Activated T-cell treated with anti-CD3 and anti-CD28 coated beads, Interleukin-2, amount 50 U/mL, for 72 hours (primary cell): ENCODE measurements around the gene GOLGA6L10. TPM values are rescaled to one million over a fixed set of nuclear protein-coding genes. Genes with fewer than 3 reads are reported as not detected.
A peak's percentile ranks its signal among the peaks of the same experiment; 100 is the strongest.
"Not testable (repeated sequence)": the region's sequence is repeated elsewhere in the genome, so short reads cannot be mapped to it uniquely, and the experiment has no call there.

ENCODE experiments used
- ATAC-seq, 2 donors: fragments of 150-1000 bp; cut with Tn5 transposase; replicated peaks in 1 of 2; 2 replicates each; pipeline ENCODE4 v1.10.0; 2021; ENCODE audit warnings: moderate library complexity in 2 of 2, mild to moderate bottlenecking in 1 of 2
- DNase-seq, 2 donors: peaks; one replicate each; pipeline ENCODE4 v3.0.0; 2021 to 2022; ENCODE audit warnings: mixed read lengths in 1 of 2
- H3K27ac Mint-ChIP-seq: one replicate; pipeline ENCODE4 v1.8.0; 2022; ENCODE audit warnings: mild to moderate bottlenecking, moderate library complexity, mixed read lengths
- H3K27me3 Mint-ChIP-seq: one replicate; pipeline ENCODE4 v1.8.0; 2022; ENCODE audit warnings: low read depth, mixed read lengths
- H3K36me3 Mint-ChIP-seq, 2 donors: one replicate each; pipeline ENCODE4 v1.8.0; 2022; ENCODE audit warnings: mixed read lengths in 2 of 2, mild to moderate bottlenecking in 1 of 2; ENCODE audit not compliant: insufficient read depth in 2 of 2
- H3K4me1 Mint-ChIP-seq: one replicate; pipeline ENCODE4 v1.8.0; 2022; ENCODE audit warnings: low read depth, mixed read lengths
- H3K4me3 Mint-ChIP-seq, 2 donors: one replicate each; pipeline ENCODE4 v1.8.0; 2022; ENCODE audit warnings: mild to moderate bottlenecking in 2 of 2, mixed read lengths in 2 of 2, moderate library complexity in 2 of 2
- H3K9me3 Mint-ChIP-seq, 2 donors: one replicate each; pipeline ENCODE4 v1.8.0; 2022; ENCODE audit warnings: mixed read lengths in 2 of 2
- total RNA-seq, 2 donors: library from RNA; stranded (reverse); gene quantifications; one replicate each; pipeline ENCODE4 v1.2.3, GENCODE V29; 2022

GOLGA6L10 gene
- total RNA-seq, 2 donors from 2014 or later = 2.5 to 2.6 TPM

- not testable (repeated sequence) for H3K4me3 Mint-ChIP-seq, ATAC-seq, H3K27me3 Mint-ChIP-seq, H3K4me1 Mint-ChIP-seq, H3K9me3 Mint-ChIP-seq, H3K27ac Mint-ChIP-seq, H3K36me3 Mint-ChIP-seq, DNase-seq
Measured at GRCh38 chr15:82335006-82335405, 14.3 kb downstream of the GOLGA6L10 start.

GRCh38 chr15:82334554-82334932, 14.7 kb downstream of the GOLGA6L10 start:
- not testable (repeated sequence) for H3K4me1 Mint-ChIP-seq, H3K9me3 Mint-ChIP-seq, H3K27me3 Mint-ChIP-seq, ATAC-seq, H3K4me3 Mint-ChIP-seq, DNase-seq, H3K27ac Mint-ChIP-seq, H3K36me3 Mint-ChIP-seq

- not testable (repeated sequence) for H3K4me3 Mint-ChIP-seq, H3K4me1 Mint-ChIP-seq, H3K36me3 Mint-ChIP-seq, H3K9me3 Mint-ChIP-seq, H3K27ac Mint-ChIP-seq, DNase-seq, ATAC-seq, H3K27me3 Mint-ChIP-seq
Measured at GRCh38 chr15:82333603-82334553, 15.4 kb downstream of the GOLGA6L10 start.

- DNase-seq, H3K36me3 Mint-ChIP-seq, H3K27ac Mint-ChIP-seq, H3K4me3 Mint-ChIP-seq, H3K4me1 Mint-ChIP-seq, H3K27me3 Mint-ChIP-seq, H3K9me3 Mint-ChIP-seq, ATAC-seq: not testable (repeated sequence)
Measured at GRCh38 chr15:82332711-82333602, 16.3 kb downstream of the GOLGA6L10 start.

GRCh38 chr15:82331576-82332304, 17.5 kb downstream of the GOLGA6L10 start:
- H3K27me3 Mint-ChIP-seq, DNase-seq, H3K36me3 Mint-ChIP-seq, H3K27ac Mint-ChIP-seq, H3K4me1 Mint-ChIP-seq, H3K4me3 Mint-ChIP-seq, H3K9me3 Mint-ChIP-seq: not testable (repeated sequence)
- peak; percentile 46 to 63 for ATAC-seq

GRCh38 chr15:82330921-82331320, 18.4 kb downstream of the GOLGA6L10 start:
- not testable (repeated sequence) for H3K9me3 Mint-ChIP-seq, ATAC-seq, H3K27ac Mint-ChIP-seq, H3K4me1 Mint-ChIP-seq, H3K36me3 Mint-ChIP-seq, H3K4me3 Mint-ChIP-seq, H3K27me3 Mint-ChIP-seq, DNase-seq

- H3K27me3 Mint-ChIP-seq, H3K4me1 Mint-ChIP-seq, H3K4me3 Mint-ChIP-seq, DNase-seq, H3K27ac Mint-ChIP-seq, ATAC-seq, H3K9me3 Mint-ChIP-seq, H3K36me3 Mint-ChIP-seq: not testable (repeated sequence)
Measured at GRCh38 chr15:82329039-82329438, 20.2 kb downstream of the GOLGA6L10 start.

GRCh38 chr15:82327372-82327771, 21.9 kb downstream of the GOLGA6L10 start:
- H3K4me3 Mint-ChIP-seq, H3K27me3 Mint-ChIP-seq, DNase-seq, H3K27ac Mint-ChIP-seq, ATAC-seq, H3K9me3 Mint-ChIP-seq, H3K4me1 Mint-ChIP-seq, H3K36me3 Mint-ChIP-seq: not testable (repeated sequence)

GRCh38 chr15:82326896-82327295, 22.4 kb downstream of the GOLGA6L10 start:
- not testable (repeated sequence) for H3K4me1 Mint-ChIP-seq, H3K27me3 Mint-ChIP-seq, DNase-seq, ATAC-seq, H3K27ac Mint-ChIP-seq, H3K9me3 Mint-ChIP-seq, H3K36me3 Mint-ChIP-seq, H3K4me3 Mint-ChIP-seq

GRCh38 chr15:82325646-82326045, 23.6 kb downstream of the GOLGA6L10 start:
- not testable (repeated sequence) for H3K27me3 Mint-ChIP-seq, H3K4me1 Mint-ChIP-seq, H3K27ac Mint-ChIP-seq, H3K9me3 Mint-ChIP-seq, H3K36me3 Mint-ChIP-seq, ATAC-seq, DNase-seq, H3K4me3 Mint-ChIP-seq

GRCh38 chr15:82324831-82325230, 24.4 kb downstream of the GOLGA6L10 start:
- not testable (repeated sequence) for DNase-seq, H3K4me1 Mint-ChIP-seq, ATAC-seq, H3K9me3 Mint-ChIP-seq, H3K27ac Mint-ChIP-seq, H3K4me3 Mint-ChIP-seq, H3K27me3 Mint-ChIP-seq, H3K36me3 Mint-ChIP-seq

- H3K27ac Mint-ChIP-seq, DNase-seq, H3K4me1 Mint-ChIP-seq, ATAC-seq, H3K27me3 Mint-ChIP-seq, H3K36me3 Mint-ChIP-seq, H3K9me3 Mint-ChIP-seq, H3K4me3 Mint-ChIP-seq: not testable (repeated sequence)
Measured at GRCh38 chr15:82322488-82322887, 26.8 kb downstream of the GOLGA6L10 start.

- H3K4me1 Mint-ChIP-seq, ATAC-seq, H3K36me3 Mint-ChIP-seq, H3K9me3 Mint-ChIP-seq, H3K27me3 Mint-ChIP-seq, H3K27ac Mint-ChIP-seq, H3K4me3 Mint-ChIP-seq, DNase-seq: not testable (repeated sequence)
Measured at GRCh38 chr15:82320861-82321260, 28.4 kb downstream of the GOLGA6L10 start.
